Glutamatergic neuron (in vitro differentiated cells): ENCODE results near the gene DIDO1. TPM values are rescaled to one million over a fixed set of nuclear protein-coding genes. Genes with fewer than 3 reads are reported as not detected.

Experiments used
- DNase-seq: peaks from one replicate; pipeline ENCODE4 v3.0.0; 2022
- H3K27ac Mint-ChIP-seq: one replicate; pipeline ENCODE4 v1.8.0; 2020; ENCODE audit warnings: mild to moderate bottlenecking, mixed read lengths, inconsistent platforms; ENCODE audit not compliant: unreplicated experiment
- H3K27me3 Mint-ChIP-seq: one replicate; pipeline ENCODE4 v1.8.0; 2020; ENCODE audit warnings: mild to moderate bottlenecking, moderate library complexity, mixed read lengths, inconsistent platforms; ENCODE audit not compliant: unreplicated experiment
- H3K36me3 Mint-ChIP-seq: one replicate; pipeline ENCODE4 v1.8.0; 2020; ENCODE audit warnings: mild to moderate bottlenecking, mixed read lengths, inconsistent platforms; ENCODE audit not compliant: unreplicated experiment
- H3K4me1 Mint-ChIP-seq: one replicate; pipeline ENCODE4 v1.8.0; 2020; ENCODE audit warnings: mild to moderate bottlenecking, low read depth, mixed read lengths, inconsistent platforms; ENCODE audit not compliant: unreplicated experiment
- H3K4me3 Mint-ChIP-seq: one replicate; pipeline ENCODE4 v1.8.0; 2020; ENCODE audit warnings: mild to moderate bottlenecking, mixed read lengths, inconsistent platforms; ENCODE audit not compliant: unreplicated experiment
- H3K9me3 Mint-ChIP-seq: one replicate; pipeline ENCODE4 v1.8.0; 2020; ENCODE audit warnings: mild to moderate bottlenecking, moderate library complexity, mixed read lengths, inconsistent platforms; ENCODE audit not compliant: unreplicated experiment
- total RNA-seq: library from RNA; stranded (reverse); fragmentation: NEBNext Ultra II Directional; extraction: Animal tissue kit (Norgen Biotek cat#: 25700); gene quantifications from one replicate; pipeline ENCODE4 v1.2.1, GENCODE V29; 2021; ENCODE audit not compliant: unreplicated experiment
- TF ChIP-seq, protein P1 (sequence below): fragments of 200-600 bp; sonication (generic); IDR thresholded peaks from one replicate; pipeline ENCODE4 v1.5.0; 2021; ENCODE audit not compliant: partially characterized antibody, unreplicated experiment

The DIDO1 gene
- total RNA-seq, 1 donor from 2014 or later = 77.8 TPM

DNA sequence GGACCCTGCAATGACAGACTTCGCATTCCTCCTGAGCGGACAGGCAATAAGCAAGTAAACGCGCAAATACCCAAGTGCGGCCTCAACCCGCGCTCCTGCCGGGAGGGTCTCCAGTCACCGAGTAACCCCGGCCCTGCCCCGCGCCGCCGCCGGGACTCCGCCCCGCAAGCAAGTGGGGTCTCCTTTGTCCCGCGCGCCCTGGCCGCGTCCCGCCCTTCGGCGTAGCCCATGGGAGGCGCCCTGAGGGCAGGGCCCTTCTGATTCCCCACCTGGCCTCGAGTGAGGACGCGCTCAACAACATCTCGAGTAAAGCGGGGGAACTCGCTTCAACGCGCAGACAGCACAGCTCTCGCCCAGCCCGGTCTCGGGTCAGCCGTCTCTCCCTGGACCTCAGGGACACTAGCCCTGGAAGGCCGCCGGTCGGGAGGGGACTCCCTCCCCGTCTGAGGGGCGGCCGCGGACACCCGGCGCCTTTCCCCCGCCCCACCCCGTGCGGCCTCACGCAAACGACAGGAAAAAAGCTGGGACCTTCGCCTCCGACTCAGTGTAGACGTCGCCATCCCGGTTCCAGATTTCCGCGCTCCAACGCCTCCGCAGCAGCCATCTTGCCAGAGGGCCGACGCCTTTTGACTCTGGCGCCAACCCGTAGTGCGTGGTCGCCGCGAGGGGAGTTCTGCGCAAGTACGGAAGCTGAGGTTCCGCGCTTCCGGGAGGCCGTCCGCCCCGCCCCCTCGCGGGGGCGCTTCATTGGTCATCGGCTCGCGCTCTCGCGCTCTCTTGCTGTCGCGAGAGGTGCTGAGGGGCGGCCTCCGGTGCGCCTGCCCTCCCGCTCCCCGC lies 11.2 kb upstream of the DIDO1 start:
- TF ChIP-seq, protein P1, sequence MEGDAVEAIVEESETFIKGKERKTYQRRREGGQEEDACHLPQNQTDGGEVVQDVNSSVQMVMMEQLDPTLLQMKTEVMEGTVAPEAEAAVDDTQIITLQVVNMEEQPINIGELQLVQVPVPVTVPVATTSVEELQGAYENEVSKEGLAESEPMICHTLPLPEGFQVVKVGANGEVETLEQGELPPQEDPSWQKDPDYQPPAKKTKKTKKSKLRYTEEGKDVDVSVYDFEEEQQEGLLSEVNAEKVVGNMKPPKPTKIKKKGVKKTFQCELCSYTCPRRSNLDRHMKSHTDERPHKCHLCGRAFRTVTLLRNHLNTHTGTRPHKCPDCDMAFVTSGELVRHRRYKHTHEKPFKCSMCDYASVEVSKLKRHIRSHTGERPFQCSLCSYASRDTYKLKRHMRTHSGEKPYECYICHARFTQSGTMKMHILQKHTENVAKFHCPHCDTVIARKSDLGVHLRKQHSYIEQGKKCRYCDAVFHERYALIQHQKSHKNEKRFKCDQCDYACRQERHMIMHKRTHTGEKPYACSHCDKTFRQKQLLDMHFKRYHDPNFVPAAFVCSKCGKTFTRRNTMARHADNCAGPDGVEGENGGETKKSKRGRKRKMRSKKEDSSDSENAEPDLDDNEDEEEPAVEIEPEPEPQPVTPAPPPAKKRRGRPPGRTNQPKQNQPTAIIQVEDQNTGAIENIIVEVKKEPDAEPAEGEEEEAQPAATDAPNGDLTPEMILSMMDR = no peak
- Mint-ChIP-seq H3K9me3 (peaks cover 10% of the 10 kb centered on the region), H3K27me3 (peaks cover 9% of the 10 kb centered on the region), H3K4me1 (peaks cover 10% of the 10 kb centered on the region), H3K36me3 (no peaks in the 10 kb centered on the region), H3K4me3 (peak overlapping the region; percentile 98), H3K27ac (peak overlapping the region; percentile 99)
- DNase-seq = peak; percentile 97

DNA sequence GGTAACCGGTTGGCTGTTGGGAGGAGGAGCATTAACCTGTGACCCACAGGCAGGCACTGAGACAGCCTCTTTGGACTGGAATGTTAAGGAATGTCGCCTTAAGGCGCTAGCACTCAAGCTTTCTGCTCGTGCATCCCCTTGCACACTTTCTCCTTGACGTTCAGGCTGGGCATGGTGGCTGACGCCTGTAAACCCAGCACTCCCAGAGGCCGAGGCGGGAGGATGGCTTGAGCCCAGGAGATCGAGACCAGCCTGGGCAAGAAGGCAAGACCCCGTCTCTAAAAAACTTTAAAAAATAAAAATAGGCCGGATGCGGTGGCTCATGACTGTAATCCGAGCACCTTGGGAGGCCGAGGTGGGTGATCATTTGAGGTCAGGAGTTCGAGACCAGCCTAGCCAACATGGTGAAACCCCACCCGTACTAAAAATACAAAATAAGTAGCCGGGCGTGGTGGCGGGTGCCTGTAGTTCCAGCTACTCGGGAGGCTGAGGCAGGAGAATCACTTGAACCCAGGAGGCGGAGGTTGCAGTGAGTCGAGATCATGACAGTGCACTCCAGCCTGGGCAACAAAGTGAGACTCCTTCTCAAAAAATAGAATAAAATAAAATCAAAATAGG lies 9.8 kb upstream of the DIDO1 start:
- Mint-ChIP-seq H3K9me3 (peaks cover 10% of the 10 kb centered on the region), H3K4me3 (peak overlapping the region; percentile 98), H3K36me3 (no peaks in the 10 kb centered on the region), H3K27ac (peak overlapping the region; percentile 99), H3K27me3 (peaks cover 9% of the 10 kb centered on the region), H3K4me1 (peaks cover 10% of the 10 kb centered on the region)
- DNase-seq = no peak
- TF ChIP-seq, protein P1 = no peak

DNA sequence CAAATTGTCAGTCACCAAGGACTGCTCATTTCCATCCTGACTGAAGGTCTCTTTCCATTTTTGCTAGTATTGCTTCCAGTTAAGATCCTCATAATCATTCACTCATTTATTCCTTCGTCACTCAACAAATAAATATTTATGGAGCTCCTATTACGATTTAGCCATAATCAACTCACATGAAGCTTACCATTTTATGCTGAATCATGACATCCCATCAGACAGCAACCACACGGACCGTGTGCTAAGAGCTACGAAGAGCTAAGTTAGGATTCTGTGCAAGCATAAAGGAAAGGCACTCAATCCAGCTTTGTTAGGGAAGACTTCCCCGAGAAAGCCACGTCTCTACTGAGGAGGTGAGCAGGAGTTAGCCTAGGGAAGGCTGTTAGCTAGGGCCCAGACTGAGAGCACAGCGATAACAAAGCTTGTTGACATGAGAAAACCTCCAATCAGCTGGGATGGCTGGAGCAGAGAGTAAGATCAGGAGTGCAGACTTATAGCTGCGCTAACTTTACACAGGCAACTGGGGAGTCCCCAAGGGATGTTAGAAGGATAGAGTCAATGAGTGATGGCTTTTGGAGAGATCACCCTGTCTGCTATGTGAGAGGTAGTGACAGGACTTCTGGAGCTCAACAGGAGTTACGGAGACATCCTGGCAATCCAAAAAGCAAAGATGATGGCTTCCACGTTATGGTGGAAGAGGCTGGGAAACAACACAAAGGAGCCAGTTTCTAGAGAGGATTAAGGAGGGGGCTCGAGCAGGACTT lies 9.1 kb upstream of the DIDO1 start:
- Mint-ChIP-seq H3K27me3 (peaks cover 9% of the 10 kb centered on the region), H3K4me3 (no peak overlapping the region), H3K4me1 (peaks cover 12% of the 10 kb centered on the region), H3K36me3 (no peaks in the 10 kb centered on the region), H3K9me3 (peaks cover 10% of the 10 kb centered on the region), H3K27ac (no peak overlapping the region)
- DNase-seq = no peak
- TF ChIP-seq, protein P1 = no peak

DNA sequence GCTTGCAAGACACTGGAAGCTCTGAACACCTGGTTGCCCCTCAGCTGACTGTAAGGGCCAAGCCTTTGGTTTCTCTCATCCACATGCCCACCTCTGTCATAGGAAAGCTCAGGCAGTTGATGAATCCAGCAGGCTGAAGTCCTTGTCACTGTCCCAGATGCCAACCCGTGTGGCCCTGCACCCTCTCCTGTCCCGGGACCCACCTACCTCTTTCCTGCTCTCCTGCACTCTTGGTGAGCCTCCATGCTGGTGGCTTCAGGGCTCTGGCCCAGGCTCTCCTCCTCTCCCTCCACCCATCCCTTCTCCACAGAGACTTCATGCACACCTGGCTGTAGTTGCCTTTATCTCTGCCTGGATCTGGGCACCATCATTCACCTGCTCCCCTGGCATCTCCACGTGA lies 7.7 kb upstream of the DIDO1 start:
- no peak overlapping the region for H3K4me3 Mint-ChIP-seq
- DNase-seq = no peak
- peaks cover 13% of the 10 kb centered on the region for H3K9me3 Mint-ChIP-seq
- H3K4me1 Mint-ChIP-seq = peaks cover 14% of the 10 kb centered on the region
- peaks cover 9% of the 10 kb centered on the region for H3K27me3 Mint-ChIP-seq
- no peaks in the 10 kb centered on the region for H3K36me3 Mint-ChIP-seq
- H3K27ac Mint-ChIP-seq = no peak overlapping the region
- TF ChIP-seq, protein P1 = no peak
